Measurements from ENCODE around the gene PGF. TPM values are rescaled to one million over a fixed set of nuclear protein-coding genes. Genes with fewer than 3 reads are reported as not detected.

PGF gene
- 1 to 10 TPM; 4.9 to 8.7 TPM for total RNA-seq
- 1 to 10 TPM; 3.0 to 10.0 TPM for polyA plus RNA-seq
- long read RNA-seq, donor 1, partial matches to known transcripts, result 0 of 3 reads
- long read RNA-seq, donor 1, other reads (novel, unspliced or antisense), result 0 of 3 reads
- long read RNA-seq, donor 2, partial matches to known transcripts, result 0 of 1 reads
- long read RNA-seq, donor 2, other reads (novel, unspliced or antisense), result 0 of 1 reads
- long read RNA-seq, donor 3, partial matches to known transcripts, result 0 of 4 reads
- long read RNA-seq, donor 3, other reads (novel, unspliced or antisense), result 0 of 4 reads
- long read RNA-seq, donor 4, partial matches to known transcripts, result 0 of 4 reads
- long read RNA-seq, donor 4, other reads (novel, unspliced or antisense), result 0 of 4 reads
- long read RNA-seq, donor 5, partial matches to known transcripts, result 0 of 3 reads
- long read RNA-seq, donor 5, other reads (novel, unspliced or antisense), result 0 of 3 reads

DNA sequence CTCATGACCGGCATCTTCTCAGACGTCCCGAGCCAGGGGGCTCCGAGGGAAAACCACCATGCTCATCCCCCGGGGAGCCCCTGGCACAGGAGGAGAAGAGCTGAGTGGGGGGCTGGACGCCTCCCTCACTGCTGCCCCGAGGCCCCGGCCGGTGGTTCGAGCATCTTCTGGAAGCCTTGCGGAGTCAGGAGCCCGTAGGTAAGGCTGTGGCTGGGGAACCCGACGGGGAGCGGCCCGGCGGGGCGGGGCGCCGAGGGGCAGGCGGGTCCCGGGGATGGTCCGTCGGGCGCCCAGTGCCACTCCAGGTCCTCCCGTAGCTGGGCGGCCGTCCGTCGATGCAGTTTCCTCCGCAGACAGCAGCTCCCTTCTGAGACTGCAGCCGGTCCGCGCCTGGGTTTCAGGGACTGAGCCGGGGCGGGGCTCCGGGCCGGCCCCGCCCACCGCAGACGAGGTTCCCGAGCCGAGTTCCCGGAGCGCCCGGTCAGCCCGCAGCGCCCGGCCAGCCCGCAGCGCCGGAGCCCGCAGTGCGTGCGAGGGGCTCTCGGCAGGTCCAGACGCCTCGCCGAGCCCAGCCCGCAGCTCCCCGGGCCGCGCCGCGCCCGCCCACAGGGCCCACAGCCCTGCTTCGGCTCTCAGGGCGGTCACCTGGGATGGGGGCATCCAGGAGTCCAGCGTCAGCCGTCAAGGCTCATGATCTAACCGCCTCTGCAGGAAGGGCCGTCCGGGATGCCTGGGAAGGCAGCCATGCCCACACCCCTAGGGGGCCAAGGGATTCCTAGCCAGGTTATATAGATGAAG is at the start of gene PGF:
PGF (minus strand) TSS at position 369 of the 798 bp plus-strand sequence; CDS start at position 14, 355 bp downstream.
- H3K4me1 ChIP-seq (ENCODE audit: control insufficient read depth in 5 of 5, insufficient read depth in 5 of 5, low read length in 5 of 5), result peaks cover 0 to 54% (median 13%) of the 10 kb centered on the region in 5 donors
- peak within 1 kb of the TSS; percentile 8 to 56 for H3K27ac ChIP-seq (ENCODE audit: low read depth in 1 of 2, low read length in 1 of 2)
- no peaks in the 10 kb centered on the region for H3K9me3 ChIP-seq (ENCODE audit: control insufficient read depth in 4 of 4, insufficient read depth in 3 of 4, low read length in 3 of 4)
- H3K9ac ChIP-seq (ENCODE audit: insufficient read depth in 1 of 2, low read length in 2 of 2), result no peak within 1 kb of the TSS
- TF ChIP-seq, protein P1, sequence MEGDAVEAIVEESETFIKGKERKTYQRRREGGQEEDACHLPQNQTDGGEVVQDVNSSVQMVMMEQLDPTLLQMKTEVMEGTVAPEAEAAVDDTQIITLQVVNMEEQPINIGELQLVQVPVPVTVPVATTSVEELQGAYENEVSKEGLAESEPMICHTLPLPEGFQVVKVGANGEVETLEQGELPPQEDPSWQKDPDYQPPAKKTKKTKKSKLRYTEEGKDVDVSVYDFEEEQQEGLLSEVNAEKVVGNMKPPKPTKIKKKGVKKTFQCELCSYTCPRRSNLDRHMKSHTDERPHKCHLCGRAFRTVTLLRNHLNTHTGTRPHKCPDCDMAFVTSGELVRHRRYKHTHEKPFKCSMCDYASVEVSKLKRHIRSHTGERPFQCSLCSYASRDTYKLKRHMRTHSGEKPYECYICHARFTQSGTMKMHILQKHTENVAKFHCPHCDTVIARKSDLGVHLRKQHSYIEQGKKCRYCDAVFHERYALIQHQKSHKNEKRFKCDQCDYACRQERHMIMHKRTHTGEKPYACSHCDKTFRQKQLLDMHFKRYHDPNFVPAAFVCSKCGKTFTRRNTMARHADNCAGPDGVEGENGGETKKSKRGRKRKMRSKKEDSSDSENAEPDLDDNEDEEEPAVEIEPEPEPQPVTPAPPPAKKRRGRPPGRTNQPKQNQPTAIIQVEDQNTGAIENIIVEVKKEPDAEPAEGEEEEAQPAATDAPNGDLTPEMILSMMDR (IDR thresholded peaks at IDR 0.05; ENCODE audit: control extremely low read depth, extremely low read depth), result no peak
- DNase-seq (peak; percentile 63 to 75 (median 74)), ATAC-seq (ENCODE audit: insufficient read depth, low FRiP score) (peak; percentile 84)
- WGBS, 2 donors, result 5 to 8% methylated on average over 56 to 73 of the region's 73 CpGs
- H3K36me3 ChIP-seq (ENCODE audit: control insufficient read depth in 4 of 4, insufficient read depth in 4 of 4, low read length in 4 of 4), result peaks cover 0 to 4% (median 0%) of the 10 kb centered on the region in 4 donors
- H3K4me3 ChIP-seq, result peak within 1 kb of the TSS; percentile 45
- no peaks in the 10 kb centered on the region for H3K27me3 ChIP-seq (ENCODE audit: control insufficient read depth in 3 of 3, insufficient read depth in 3 of 3, low read length in 2 of 3)

DNA sequence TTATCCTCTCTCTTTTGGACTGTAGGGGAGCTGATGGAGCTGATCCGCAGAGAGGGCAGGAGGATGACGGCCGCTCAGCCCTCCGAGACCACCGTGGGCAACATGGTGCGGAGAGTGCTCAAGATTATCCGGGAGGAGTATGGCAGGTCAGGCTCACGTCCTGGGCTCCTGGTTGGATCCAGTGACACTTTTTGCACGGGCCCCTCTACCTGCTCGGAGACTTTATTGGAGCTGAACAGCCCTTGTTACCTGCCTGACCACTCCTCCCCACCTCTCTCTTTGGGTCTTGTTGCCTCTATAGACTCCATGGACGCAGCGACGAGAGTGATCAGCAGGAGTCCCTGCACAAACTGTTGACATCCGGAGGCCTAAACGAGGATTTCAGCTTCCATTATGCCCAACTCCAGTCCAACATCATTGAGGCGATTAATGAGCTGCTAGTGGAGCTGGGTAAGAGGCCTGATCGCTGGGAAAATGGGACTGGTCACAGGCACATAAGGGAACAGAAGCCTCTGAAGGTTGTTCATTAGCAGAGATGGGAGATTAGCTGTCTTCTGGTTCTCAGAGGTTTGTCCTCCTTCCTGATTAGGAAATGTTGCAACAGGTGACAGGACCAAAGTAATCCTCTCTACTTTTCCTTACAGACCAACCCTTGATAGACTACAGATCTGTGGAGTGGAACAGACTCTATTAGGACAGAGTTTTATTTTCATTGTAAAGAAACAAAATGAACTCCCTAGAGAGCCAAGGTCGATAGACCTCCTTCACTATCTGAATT is 48.0 kb upstream of the PGF start:
- no peaks in the 10 kb centered on the region for H3K27me3 ChIP-seq (ENCODE audit: control insufficient read depth in 3 of 3, insufficient read depth in 3 of 3, low read length in 2 of 3)
- 9 to 12% methylated on average over 18 of the region's 18 CpGs for WGBS, 2 donors
- no peak for DNase-seq
- H3K9me3 ChIP-seq (ENCODE audit: control insufficient read depth in 4 of 4, insufficient read depth in 3 of 4, low read length in 3 of 4), result no peaks in the 10 kb centered on the region
- no peak for ATAC-seq (ENCODE audit: insufficient read depth, low FRiP score)
- peak overlapping the region; percentile 70 to 91 for H3K27ac ChIP-seq (ENCODE audit: low read depth in 1 of 2, low read length in 1 of 2)
- H3K4me3 ChIP-seq, result peak overlapping the region; percentile 87
- peaks cover 9 to 36% (median 26%) of the 10 kb centered on the region in 4 donors for H3K36me3 ChIP-seq (ENCODE audit: control insufficient read depth in 4 of 4, insufficient read depth in 4 of 4, low read length in 4 of 4)
- peak overlapping the region; percentile 2 to 79 for H3K9ac ChIP-seq (ENCODE audit: insufficient read depth in 1 of 2, low read length in 2 of 2)
- H3K4me1 ChIP-seq (ENCODE audit: control insufficient read depth in 5 of 5, insufficient read depth in 5 of 5, low read length in 5 of 5), result peaks cover 0 to 17% (median 10%) of the 10 kb centered on the region in 5 donors
- TF ChIP-seq, protein P1 (IDR thresholded peaks at IDR 0.05; ENCODE audit: control extremely low read depth, extremely low read depth), result no peak

DNA sequence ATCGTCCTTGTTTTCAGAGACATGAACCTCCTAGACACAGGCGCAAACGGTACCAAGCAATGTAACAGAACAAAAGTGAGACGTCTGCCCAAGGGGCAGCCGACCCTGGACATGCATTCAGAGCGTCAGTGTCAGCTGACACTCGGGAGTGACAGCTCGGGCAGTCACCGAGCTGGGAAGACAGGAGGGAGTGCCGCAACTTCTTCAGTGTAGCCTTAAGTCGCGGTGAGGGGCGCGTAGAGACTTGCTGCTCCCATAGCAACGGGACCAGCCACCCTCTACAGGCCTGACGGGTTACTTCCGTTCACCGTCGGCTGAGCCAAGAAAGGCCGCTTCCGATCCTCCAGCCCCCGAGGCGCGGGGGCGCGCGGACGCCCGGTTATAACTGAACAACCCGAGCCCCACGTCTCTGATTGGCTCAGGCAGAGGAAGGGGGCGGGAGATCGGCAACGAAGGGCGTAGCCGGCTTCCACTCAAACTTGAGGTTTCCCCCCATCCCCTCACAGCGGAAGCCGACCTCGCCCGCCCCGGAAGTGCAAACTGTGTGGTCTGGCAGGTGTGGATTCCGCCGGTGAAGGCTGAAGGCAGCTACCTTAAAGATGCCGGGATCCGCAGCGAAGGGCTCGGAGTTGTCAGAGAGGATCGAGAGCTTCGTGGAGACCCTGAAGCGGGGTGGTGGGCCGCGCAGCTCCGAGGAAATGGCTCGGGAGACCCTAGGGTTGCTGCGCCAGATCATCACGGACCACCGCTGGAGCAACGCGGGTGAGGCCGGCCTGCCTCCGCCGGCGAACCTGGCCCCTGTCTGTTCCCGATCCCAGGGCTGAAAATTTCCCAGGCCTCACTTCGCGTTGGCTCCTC is 47.2 kb upstream of the PGF start, which contains the start of gene EIF2B2:
EIF2B2 (plus strand) TSS at position 530 of the 858 bp plus-strand sequence; CDS start at position 600, 70 bp downstream.
- peak within 1 kb of the TSS; percentile 34 to 79 for H3K9ac ChIP-seq (ENCODE audit: insufficient read depth in 1 of 2, low read length in 2 of 2)
- TF ChIP-seq, protein P1 (IDR thresholded peaks at IDR 0.05; ENCODE audit: control extremely low read depth, extremely low read depth), result no peak
- H3K27me3 ChIP-seq (ENCODE audit: control insufficient read depth in 3 of 3, insufficient read depth in 3 of 3, low read length in 2 of 3), result no peaks in the 10 kb centered on the region
- H3K4me3 ChIP-seq, result peak within 1 kb of the TSS; percentile 87
- peak; percentile 99 for DNase-seq
- ATAC-seq (ENCODE audit: insufficient read depth, low FRiP score), result peak; percentile 100
- peaks cover 9 to 28% (median 22%) of the 10 kb centered on the region in 4 donors for H3K36me3 ChIP-seq (ENCODE audit: control insufficient read depth in 4 of 4, insufficient read depth in 4 of 4, low read length in 4 of 4)
- WGBS, 2 donors, result 0 to 1% methylated on average over 63 to 66 of the region's 66 CpGs
- no peaks in the 10 kb centered on the region for H3K9me3 ChIP-seq (ENCODE audit: control insufficient read depth in 4 of 4, insufficient read depth in 3 of 4, low read length in 3 of 4)
- peak within 1 kb of the TSS; percentile 85 to 91 for H3K27ac ChIP-seq (ENCODE audit: low read depth in 1 of 2, low read length in 1 of 2)
- H3K4me1 ChIP-seq (ENCODE audit: control insufficient read depth in 5 of 5, insufficient read depth in 5 of 5, low read length in 5 of 5), result peaks cover 0 to 17% (median 10%) of the 10 kb centered on the region in 5 donors
